ENCODE measurements around the gene YOD1.

GRCh38 chr1:207088161-207088560 is 37.2 kb upstream of the YOD1 start:
- TF ChIP-seq, protein P1, sequence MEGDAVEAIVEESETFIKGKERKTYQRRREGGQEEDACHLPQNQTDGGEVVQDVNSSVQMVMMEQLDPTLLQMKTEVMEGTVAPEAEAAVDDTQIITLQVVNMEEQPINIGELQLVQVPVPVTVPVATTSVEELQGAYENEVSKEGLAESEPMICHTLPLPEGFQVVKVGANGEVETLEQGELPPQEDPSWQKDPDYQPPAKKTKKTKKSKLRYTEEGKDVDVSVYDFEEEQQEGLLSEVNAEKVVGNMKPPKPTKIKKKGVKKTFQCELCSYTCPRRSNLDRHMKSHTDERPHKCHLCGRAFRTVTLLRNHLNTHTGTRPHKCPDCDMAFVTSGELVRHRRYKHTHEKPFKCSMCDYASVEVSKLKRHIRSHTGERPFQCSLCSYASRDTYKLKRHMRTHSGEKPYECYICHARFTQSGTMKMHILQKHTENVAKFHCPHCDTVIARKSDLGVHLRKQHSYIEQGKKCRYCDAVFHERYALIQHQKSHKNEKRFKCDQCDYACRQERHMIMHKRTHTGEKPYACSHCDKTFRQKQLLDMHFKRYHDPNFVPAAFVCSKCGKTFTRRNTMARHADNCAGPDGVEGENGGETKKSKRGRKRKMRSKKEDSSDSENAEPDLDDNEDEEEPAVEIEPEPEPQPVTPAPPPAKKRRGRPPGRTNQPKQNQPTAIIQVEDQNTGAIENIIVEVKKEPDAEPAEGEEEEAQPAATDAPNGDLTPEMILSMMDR (IDR thresholded peaks at IDR 0.05; ENCODE audit: extremely low read depth in 1 of 2, insufficient read depth in 1 of 2, low read depth in 1 of 2, low read length in 2 of 2): no peak
- no peak for TF ChIP-seq FOS (IDR thresholded peaks at IDR 0.05; ENCODE audit: borderline replicate concordance, insufficient read depth, low read length)
- no peak for TF ChIP-seq POLR2AphosphoS5 (IDR thresholded peaks at IDR 0.05; ENCODE audit: insufficient read depth, low read depth, low read length)
- no peak for TF ChIP-seq MYC (IDR thresholded peaks at IDR 0.05; ENCODE audit: low read depth, low read length)
